Uterus (tissue), 2 donors: ENCODE data around the gene NXN.

ENCODE experiments used
- CTCF ChIP-seq, 4 experiments: fragments of 200-600 bp in 2 of 4; fragments of 450-650 bp in 2 of 4; sonication (generic) in 2 of 4; IDR thresholded peaks; one replicate each; pipeline ENCODE4 v1.5.1; 2016 to 2019; ENCODE audit warnings: antibody characterized with exemption in 4 of 4, mild to moderate bottlenecking in 2 of 4, moderate library complexity in 1 of 4
- POLR2A ChIP-seq, 2 donors: fragments of 450-650 bp; IDR thresholded peaks; one replicate each; pipeline ENCODE4 v1.6.1; 2016; ENCODE audit warnings: antibody characterized with exemption in 2 of 2, mild to moderate bottlenecking in 1 of 2, moderate library complexity in 1 of 2

DNA sequence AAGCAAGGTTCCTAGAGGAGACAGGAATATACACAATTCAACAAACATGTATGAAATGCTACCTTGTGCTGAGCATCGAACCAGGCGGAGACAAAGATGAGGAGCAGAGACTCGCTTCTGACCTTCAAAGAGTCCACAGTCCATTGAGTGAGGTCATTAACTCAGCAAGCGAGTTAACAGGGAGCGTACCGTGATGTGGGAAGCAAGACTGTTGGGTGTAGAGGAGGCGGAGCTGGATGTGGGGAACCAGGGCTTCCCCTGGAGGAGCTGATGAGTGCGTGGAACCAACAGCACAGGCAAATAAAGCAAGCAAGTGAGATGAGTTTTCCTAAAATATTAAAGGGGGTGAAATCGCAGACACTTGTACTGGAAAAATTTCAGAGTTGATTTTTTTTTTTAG, 65.0 kb downstream of the NXN start:
- no peak for TF ChIP-seq CTCF (IDR thresholded peaks at IDR 0.05)
- no peak for TF ChIP-seq POLR2A (IDR thresholded peaks at IDR 0.05)
